HG03045 (cell line): ENCODE measurements around the gene PCNX1.
"Not testable (repeated sequence)": the region's sequence is repeated elsewhere in the genome, so short reads cannot be mapped to it uniquely, and the experiment has no call there.

ENCODE experiments used
- ATAC-seq: cut with Tn5 transposase; IDR thresholded peaks from one replicate; pipeline ENCODE4 v1.9.1; 2021; ENCODE audit warnings: mild to moderate bottlenecking, moderate library complexity; ENCODE audit not compliant: unreplicated experiment

PCNX1 gene

GRCh38 chr14:71006200-71006563 is 98.9 kb downstream of the PCNX1 start:
- ATAC-seq, result no peak

GRCh38 chr14:71011479-71011878 is 104.2 kb downstream of the PCNX1 start:
- no peak for ATAC-seq

GRCh38 chr14:71012888-71013287 is 105.6 kb downstream of the PCNX1 start:
- no peak for ATAC-seq

- ATAC-seq, result no peak
These were observed 106.4 kb downstream of the PCNX1 start for GRCh38 chr14:71013551-71014192.

GRCh38 chr14:71019917-71020316 is 112.7 kb downstream of the PCNX1 start:
- ATAC-seq, result not testable (repeated sequence)

- no peak for ATAC-seq
These were observed 114.2 kb downstream of the PCNX1 start for GRCh38 chr14:71021347-71022011.

- ATAC-seq, result no peak
These were observed 115.0 kb downstream of the PCNX1 start for GRCh38 chr14:71022012-71022869.

GRCh38 chr14:71022939-71023338 is 115.7 kb downstream of the PCNX1 start:
- ATAC-seq, result no peak

- no peak for ATAC-seq
These were observed 122.0 kb downstream of the PCNX1 start for GRCh38 chr14:71029236-71029781.

GRCh38 chr14:71031000-71031399 is 123.7 kb downstream of the PCNX1 start:
- no peak for ATAC-seq

GRCh38 chr14:71036433-71036832 is 129.2 kb downstream of the PCNX1 start:
- ATAC-seq, result no peak

GRCh38 chr14:71048393-71048792 is 141.1 kb downstream of the PCNX1 start:
- no peak for ATAC-seq

- ATAC-seq, result no peak
These were observed 142.3 kb downstream of the PCNX1 start for GRCh38 chr14:71049435-71050133.

GRCh38 chr14:71050227-71050823 is 143.1 kb downstream of the PCNX1 start:
- no peak for ATAC-seq

GRCh38 chr14:71054706-71055105 is 147.4 kb downstream of the PCNX1 start:
- ATAC-seq, result no peak

- ATAC-seq, result no peak
These were observed 148.9 kb downstream of the PCNX1 start for GRCh38 chr14:71056168-71056567.

- no peak for ATAC-seq
These were observed 153.0 kb downstream of the PCNX1 start for GRCh38 chr14:71060274-71060673.

GRCh38 chr14:71060825-71061455 is 153.7 kb downstream of the PCNX1 start:
- ATAC-seq, result no peak

- no peak for ATAC-seq
These were observed 154.2 kb downstream of the PCNX1 start for GRCh38 chr14:71061458-71061857.
